ENCODE data around the gene FAM228B. TPM values are rescaled to one million over a fixed set of nuclear protein-coding genes. Genes with fewer than 3 reads are reported as not detected.

Gene FAM228B
- total RNA-seq, 1 donor from 2014 or later: 12.9 TPM

GRCh38 chr2:24199968-24200590 lies 76.8 kb downstream of the FAM228B start:
- DNase-seq (ENCODE audit: low read depth): no peak
- no peak for TF ChIP-seq CTCF (IDR thresholded peaks at IDR 0.05; ENCODE audit: insufficient read depth, low read length, poor library complexity, severe bottlenecking)
- H3K36me3 ChIP-seq (ENCODE audit: control insufficient read depth, insufficient read depth, low read length): no peaks in the 10 kb centered on the region
- no peak overlapping the region for H3K4me3 ChIP-seq (ENCODE audit: low read depth, low read length)
- H3K27me3 ChIP-seq (ENCODE audit: control insufficient read depth, insufficient read depth, low read length): no peaks in the 10 kb centered on the region

- no peak for DNase-seq (ENCODE audit: low read depth)
- no peak for TF ChIP-seq CTCF (IDR thresholded peaks at IDR 0.05; ENCODE audit: insufficient read depth, low read length, poor library complexity, severe bottlenecking)
- H3K36me3 ChIP-seq (ENCODE audit: control insufficient read depth, insufficient read depth, low read length): no peaks in the 10 kb centered on the region
- no peak overlapping the region for H3K4me3 ChIP-seq (ENCODE audit: low read depth, low read length)
- no peaks in the 10 kb centered on the region for H3K27me3 ChIP-seq (ENCODE audit: control insufficient read depth, insufficient read depth, low read length)
These were observed 77.5 kb downstream of the FAM228B start for GRCh38 chr2:24200799-24201198.

- H3K27me3 ChIP-seq (ENCODE audit: control insufficient read depth, insufficient read depth, low read length): no peaks in the 10 kb centered on the region
- no peak for DNase-seq (ENCODE audit: low read depth)
- no peak for TF ChIP-seq CTCF (IDR thresholded peaks at IDR 0.05; ENCODE audit: insufficient read depth, low read length, poor library complexity, severe bottlenecking)
- no peaks in the 10 kb centered on the region for H3K36me3 ChIP-seq (ENCODE audit: control insufficient read depth, insufficient read depth, low read length)
- H3K4me3 ChIP-seq (ENCODE audit: low read depth, low read length): no peak overlapping the region
These were observed 79.9 kb downstream of the FAM228B start for GRCh38 chr2:24203029-24203786.

GRCh38 chr2:24203787-24204150 lies 80.5 kb downstream of the FAM228B start:
- H3K4me3 ChIP-seq (ENCODE audit: low read depth, low read length): no peak overlapping the region
- H3K27me3 ChIP-seq (ENCODE audit: control insufficient read depth, insufficient read depth, low read length): no peaks in the 10 kb centered on the region
- TF ChIP-seq CTCF (IDR thresholded peaks at IDR 0.05; ENCODE audit: insufficient read depth, low read length, poor library complexity, severe bottlenecking): no peak
- DNase-seq (ENCODE audit: low read depth): no peak
- H3K36me3 ChIP-seq (ENCODE audit: control insufficient read depth, insufficient read depth, low read length): no peaks in the 10 kb centered on the region

GRCh38 chr2:24204505-24204904 lies 81.2 kb downstream of the FAM228B start:
- H3K36me3 ChIP-seq (ENCODE audit: control insufficient read depth, insufficient read depth, low read length): no peaks in the 10 kb centered on the region
- DNase-seq (ENCODE audit: low read depth): no peak
- H3K27me3 ChIP-seq (ENCODE audit: control insufficient read depth, insufficient read depth, low read length): no peaks in the 10 kb centered on the region
- no peak overlapping the region for H3K4me3 ChIP-seq (ENCODE audit: low read depth, low read length)
- TF ChIP-seq CTCF (IDR thresholded peaks at IDR 0.05; ENCODE audit: insufficient read depth, low read length, poor library complexity, severe bottlenecking): no peak

Measured in kidney epithelial cell (primary cell).